Fibroblast of skin of right biceps (primary cell): ENCODE data around the gene COMT.
A peak's percentile ranks its signal among the peaks of the same experiment; 100 is the strongest.

Experiments used
- DNase-seq: peaks from one replicate; pipeline ENCODE4 v3.0.0-alpha.2; 2013

COMT gene

DNA sequence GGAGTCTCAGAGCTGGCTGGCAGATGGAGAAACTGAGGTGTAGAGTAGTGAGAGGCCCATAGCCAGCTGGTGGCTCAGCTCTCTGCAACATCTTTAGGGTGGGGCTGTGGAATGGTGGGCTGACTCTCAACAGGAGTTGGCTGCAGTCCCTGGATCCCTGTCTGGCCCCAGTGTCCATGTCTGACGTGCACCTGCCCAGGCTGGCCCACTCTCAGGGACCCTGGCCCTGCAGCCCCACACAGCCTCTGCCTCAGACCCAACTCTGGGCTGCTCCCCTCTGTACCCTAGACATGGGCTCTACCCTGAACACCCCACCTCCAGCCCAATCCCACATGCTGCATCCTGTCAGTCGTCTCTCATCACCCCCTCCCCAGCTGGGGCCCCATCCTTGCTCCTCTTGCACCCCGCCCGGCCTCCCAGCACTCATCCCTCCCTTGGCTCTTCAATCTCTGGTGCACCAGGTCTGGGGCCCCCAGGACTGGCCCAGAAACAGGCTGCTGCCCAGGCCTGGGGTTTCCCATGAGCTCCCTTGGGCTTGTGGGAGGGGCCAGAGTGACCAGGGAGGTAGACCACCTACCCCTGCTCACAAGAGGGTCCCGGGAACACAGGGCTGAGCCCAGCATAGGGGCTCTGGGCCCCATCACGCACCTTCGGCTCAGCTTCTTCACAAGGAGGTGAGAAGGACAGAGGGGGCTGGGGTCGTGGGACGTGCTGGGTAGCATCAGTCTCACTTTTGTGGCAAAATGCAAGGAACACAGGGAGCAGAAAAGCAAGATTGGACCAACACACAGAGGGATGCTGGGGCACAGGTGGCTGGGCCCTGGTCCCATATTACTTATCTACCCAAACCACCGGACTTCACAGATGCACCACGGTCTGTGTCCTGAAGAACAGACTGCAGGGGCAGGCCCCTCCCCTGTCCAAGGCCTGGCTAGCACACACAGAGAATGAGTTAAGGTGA lies 43.6 kb downstream of the COMT start:
- no peak for DNase-seq

DNA sequence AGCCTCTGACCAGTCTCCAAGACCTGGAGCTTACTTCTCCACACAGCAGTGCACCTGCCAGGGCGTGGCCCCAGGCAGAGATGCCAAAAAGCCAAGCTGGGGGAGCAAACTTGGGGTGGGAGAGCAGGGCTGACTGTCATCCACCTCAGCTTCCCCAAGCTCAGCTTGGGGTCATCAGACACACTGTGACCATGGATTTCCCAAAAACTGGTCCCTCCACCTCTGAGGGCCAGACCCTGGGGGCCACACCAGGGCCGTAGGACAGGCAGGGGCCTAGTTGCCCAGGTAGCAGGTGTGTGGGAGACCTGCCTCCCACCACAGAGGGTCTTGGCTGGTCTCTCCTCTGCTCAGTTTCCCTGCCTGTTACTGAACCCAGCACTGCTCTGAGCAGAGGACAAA lies 44.4 kb downstream of the COMT start:
- no peak for DNase-seq

DNA sequence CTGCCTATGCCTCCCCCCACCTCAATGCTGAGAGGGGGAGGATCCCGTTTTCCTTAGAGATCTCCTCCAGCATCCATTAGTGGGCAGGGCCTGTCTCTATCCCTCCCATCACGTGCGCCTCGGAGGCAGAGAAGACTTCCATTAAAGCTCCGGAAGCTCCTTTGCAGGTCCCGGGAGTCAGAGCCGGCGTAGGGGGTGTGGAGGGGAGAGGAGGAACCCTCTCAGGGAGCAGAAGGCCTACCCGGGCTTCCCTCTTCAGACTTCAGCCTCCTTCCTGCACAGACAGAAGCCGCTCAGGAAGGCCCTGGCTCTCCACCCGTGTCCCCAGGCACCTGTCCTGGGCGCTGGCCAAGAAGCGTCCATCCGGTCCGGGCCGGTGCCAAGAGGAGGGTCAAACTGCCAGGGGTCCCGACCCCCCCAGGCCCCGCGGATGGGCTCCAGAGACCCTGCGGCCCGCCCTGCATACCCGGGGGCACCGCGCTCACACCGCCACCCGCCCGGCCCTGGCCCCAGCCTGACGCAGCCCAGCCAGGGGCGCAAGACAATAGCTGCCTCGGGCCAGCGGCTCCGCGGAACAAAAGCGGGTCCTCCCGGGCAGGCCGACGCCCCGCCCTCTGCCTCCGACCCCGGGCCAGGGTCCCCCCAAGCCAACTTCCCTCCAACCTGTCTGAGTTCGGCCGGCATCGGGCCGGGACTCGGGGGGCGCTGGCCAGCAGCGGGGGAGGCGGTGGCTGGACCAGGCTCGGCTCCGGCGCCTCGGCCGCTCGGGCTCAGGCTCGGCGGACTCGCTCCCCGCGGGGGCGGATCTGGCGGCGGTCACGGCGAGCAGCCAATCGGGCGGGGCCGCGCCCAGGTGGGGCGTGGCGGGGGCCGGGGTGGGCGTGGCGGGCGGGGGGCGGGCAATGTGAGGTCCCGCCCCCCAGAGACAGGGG lies 45.1 kb downstream of the COMT start:
- DNase-seq = peak; percentile 69

DNA sequence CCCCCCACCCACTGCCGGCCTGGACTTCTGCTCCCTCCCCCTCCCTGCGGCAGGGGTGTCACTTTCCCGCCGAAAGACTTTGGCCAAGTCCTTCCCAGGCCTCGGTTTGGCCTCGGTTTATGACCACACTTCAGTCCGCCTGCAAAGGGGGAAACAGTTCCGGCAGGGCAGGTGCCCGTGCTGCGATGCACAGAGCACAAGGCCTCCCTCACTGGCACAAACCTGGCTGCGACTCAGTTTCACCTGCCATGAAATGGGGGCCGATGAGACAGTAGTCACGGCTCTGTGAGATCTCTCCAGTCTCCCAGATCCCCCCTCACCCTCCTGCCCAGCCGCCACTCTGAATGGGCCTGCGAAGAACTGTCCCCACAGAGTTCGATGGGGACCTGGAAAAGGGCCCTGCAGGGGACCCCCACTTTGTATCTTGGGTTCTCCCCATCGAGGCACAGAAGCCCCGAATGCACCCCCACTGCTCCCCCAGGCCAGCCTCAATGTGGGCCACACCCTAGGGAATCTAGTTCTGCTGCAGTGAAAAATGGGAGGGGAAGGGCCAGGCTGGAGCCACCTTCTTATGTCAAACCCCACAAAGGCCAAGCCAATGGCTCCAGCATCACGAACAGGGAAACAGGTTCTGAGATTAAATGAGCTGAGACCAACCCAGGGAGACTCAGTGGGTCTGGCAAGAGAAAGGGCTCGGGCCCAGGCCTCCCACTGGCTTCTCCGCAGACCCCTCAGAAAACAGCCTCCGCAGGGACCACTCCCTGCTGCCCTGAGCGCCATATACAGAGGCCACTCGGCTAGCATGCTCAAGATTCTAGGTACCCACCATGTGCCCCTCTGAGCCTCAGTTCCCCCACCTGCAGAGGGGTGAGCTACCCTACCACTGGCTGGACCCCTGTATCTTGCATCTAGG lies 46.1 kb downstream of the COMT start:
- DNase-seq = no peak

DNA sequence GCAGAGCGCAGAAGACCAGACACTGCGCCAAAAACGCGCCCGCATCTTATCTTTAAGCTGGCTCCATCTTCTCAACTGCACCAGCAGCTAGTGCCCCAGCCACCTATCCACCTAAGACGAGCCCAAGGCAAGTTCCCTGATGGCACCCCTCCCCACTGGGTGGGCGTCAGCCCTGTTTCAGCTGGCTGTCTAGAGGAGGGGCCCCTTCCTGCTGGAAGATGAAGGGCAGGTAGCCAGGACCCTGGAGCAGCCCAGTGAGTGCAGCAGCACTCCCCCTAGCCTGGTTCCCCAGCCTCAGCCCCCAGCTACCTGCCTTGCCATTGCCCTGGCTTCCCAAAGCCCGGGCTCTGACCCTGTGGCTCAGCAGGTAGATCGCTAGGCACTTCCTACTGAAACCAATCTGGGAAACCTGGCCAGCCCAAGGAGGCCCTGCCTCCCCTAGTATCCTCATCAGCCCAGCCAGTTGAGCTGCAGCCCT lies 46.8 kb downstream of the COMT start:
- no peak for DNase-seq

DNA sequence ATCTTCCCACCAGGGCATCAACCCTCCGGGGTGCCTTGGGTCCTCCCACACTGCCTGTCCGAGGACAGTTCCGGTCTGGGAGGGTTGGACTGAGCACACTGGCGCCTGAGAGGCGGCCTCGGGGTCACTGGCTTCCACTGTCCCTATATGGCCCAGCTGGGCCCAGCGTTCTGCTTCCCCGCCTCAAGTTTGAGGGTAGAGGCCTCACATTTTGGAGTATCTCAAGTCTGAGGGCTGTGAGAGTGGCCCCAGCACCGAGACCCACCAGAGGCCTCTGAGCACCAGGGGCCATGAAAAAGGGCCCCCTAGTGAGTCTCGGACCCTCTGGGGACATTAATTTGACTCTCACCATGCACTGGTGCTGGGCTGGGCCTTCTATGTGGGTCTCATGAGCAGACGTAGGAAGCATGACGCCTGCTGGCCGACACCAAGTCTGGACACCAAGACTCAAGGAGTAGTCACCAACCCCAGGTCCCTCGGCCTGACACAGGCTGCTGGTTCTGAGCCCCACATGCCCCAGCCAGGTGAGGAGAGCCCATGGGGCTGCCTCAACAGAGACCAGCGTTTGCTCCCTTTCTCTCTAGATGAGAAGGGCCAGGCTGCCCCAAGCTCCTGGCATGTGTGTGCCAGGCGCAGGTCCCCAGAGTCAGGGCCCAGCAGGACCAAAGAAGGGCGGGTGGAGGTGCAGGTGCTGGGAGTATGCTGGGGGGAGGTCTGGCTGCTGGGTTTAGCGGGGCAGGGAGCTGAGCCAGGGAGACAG lies 47.6 kb downstream of the COMT start:
- no peak for DNase-seq

DNA sequence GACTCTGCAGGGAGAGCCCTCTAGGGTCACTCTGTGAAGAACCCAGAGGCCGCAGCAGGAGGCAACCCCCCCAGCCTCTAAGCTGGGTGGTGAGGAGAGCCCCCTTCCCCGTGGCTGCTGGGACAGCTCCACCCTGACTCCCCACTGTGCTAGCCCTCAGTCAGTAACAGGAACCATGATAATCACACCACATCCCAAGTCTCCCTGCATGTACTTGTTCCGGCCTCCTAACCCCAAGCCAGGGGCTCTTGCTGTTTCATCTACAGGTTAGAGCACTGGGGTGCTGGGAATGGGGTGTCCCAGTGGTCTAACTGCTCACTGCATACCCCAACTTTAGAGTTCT lies 48.1 kb downstream of the COMT start:
- no peak for DNase-seq

DNA sequence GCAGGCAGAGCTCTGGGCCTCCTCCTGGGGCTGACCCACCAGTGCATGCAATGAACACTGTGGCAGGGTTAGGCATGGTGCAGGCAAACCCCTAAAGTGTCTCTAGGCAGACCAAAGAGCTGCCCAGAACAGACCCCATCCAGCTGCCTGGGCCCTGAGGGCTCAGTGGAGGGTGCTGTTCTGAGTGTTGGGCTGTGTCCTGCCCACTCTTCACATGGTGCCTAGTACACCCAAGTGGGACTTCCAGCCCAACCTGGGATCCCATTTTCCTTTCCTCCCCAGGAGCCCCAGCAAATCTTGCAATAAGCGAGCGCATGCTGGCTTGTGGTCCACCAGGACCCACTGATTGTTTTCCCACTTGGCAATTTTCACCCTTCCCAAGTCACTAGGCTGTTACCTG lies 48.6 kb downstream of the COMT start:
- no peak for DNase-seq

DNA sequence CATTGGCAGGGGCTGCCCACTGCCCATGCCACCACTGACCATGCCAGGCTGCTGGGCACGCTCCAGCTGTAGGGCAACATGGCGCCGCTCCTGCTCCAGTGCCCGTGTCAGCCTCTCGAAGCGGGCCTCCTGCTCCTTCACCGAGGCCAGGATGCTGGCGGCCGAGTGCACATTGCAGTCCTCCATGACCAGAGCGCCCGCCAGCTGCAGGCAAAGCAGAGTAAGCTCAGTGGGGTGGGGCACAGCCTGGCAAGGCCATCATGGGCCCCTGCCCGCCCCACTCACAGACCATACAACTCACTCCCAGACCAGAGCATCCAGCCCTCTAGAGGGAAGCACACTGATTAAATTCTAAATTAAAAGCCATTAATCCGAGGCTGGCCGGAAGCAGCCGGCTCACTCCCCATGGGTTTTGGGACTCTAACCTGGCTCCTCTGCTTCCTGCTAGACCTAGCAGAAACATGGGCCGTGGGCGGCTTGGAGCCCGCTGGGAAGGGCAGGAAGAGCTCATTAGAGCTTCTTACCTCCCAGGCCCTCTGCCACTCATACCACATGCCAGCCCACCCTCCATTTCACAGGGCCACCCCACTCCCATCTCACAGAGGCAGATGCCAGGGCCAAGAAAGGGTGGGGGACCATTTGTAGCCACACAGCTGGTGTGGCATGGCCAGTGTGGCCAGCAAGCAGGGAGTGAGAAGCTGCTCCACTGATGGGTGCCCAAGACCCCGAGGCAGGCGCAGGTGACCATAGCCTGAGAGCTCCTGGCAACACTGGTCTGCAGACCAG lies 49.2 kb downstream of the COMT start:
- DNase-seq = no peak

DNA sequence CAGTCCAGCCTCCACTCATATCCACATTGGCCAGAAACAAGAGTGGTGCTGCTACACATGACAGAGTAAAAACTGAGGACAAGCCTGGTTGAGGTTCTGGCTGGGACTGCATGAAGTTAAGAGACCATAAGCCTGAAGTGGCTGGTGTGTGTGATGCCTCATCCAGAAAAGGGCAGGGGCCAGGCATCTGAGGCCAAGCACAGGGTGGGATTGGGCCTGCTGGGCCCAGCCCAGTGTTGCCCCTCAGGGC lies 49.7 kb downstream of the COMT start:
- DNase-seq = no peak

DNA sequence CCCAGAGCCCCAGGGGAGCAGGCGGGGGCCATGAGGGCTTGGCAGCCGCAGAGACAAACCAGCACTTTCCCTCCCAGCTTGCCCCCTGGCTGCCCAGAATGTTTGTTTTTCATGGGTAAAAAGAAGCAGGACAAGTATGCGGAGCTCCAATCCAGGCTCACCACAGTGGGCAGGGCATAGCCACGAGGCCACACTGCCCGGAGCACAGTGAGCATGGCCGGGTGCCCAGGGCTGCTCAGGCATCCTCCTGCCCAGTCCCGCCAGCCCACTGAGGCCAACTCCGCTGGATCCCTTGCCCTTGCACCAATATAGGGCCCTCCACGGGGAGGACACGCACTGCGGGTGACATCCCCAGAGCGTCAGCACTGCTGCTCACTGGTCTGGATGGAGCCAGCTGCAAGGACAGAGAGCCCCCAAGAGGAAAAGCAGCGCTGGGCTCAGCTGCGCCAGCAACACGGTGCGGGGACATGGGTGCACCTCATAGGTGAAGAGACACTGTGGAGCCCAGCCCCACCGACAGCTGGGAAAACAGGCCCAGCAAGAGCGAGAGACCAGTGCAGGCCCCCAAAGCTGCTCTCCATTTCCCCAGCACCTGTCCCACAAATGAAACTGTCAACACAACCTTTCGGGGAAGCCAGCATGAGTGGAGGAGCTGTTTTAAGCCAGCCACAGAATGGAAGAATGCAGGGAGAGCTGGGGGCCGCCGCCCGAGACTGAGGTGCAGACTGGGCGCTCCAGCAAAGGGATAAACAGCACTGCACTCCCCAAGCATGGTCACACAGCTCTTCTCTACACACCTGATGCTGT lies 50.3 kb downstream of the COMT start:
- no peak for DNase-seq

DNA sequence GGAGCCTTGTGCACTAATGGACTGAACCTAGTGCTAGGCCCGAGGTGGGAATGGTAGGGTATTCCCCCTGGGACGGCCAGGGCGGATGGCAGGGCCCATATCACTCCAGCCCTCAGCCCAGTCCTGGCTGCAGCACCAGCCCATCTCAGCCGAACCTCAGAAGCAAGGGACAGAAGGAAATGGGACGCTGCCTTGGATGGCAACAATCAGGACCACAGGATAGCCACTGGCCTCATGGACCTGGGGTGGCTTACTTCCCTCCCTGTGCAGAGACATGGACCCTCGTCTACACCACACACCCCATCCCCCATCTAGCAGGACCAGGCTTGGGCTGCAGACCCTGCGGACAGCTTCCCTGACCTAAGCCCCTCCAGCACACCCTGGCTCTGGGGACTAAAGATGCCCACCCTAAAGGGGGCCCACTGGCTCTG lies 50.9 kb downstream of the COMT start:
- no peak for DNase-seq

DNA sequence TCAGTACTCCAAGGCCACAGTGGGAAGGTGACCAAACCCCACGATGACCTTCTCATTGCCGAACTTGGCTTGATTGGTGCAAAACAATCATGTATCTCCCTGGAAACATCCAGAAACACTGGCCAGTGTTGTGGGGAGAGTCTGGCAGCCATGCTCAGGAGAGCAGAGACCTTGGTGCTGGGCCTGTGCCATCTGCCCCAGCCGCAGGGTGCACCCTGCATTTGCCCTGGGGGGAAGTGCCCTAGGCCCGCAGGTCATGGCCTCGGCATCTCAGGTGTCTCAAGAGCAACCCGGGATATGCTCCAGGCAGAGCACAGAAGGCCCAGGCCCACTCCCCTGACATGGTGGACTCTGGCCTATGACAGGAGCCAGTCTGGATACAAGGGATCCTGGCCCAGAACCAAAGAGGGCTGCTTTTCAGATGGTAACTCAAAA lies 51.4 kb downstream of the COMT start:
- no peak for DNase-seq

DNA sequence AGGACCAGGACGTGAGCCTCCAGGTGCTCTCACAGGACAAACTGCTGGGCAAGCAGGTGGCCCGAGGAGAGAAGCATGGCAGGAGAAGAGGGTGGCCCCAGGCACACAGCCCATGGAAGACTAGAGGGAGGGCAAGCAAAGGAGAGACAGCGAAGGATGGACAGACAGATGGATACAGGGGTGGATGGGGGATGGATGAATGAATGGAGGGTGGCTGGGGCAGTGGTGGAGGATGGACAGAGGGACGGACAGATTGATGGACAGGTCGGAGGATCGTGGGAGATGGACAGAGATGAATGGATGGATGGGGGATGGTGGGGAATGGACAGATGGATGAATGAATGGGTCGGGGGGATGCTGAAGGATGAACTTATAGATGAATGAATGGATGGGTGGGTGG lies 52.4 kb downstream of the COMT start:
- no peak for DNase-seq

DNA sequence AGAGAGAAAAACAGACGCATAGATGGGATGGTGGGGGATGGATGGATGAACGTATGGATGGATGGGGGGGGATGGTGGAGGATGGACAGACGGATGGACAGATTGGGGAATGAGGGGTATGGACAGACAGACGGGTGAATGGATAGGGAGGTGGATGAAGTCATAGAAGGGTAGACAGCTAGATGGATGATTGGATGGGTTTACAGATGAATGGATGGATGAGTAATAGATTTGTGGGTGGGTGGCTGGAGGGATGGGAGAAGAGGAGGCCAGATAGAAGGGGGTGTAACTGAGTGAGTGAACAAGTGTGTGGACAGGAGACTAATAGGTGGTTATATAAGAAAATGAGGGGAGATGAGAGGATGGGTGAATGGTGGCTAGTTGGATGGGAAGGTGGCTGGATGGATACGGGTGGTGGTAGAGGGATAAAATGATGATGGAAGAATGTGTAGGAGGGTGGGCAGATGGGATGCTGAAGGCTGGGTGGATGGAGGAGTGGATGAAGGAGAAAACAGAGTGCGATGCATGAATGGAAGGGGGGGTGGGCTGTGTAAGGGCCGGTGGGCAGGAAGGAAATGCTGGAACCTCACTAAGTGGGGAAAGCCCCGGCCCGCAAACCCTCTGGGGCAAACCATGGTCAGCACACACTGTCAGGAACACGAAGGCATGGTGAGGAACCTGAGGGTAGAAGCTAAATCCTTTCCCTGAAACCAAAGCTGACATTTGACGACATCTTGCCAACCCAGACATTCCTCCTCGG lies 53.5 kb downstream of the COMT start:
- DNase-seq = no peak

DNA sequence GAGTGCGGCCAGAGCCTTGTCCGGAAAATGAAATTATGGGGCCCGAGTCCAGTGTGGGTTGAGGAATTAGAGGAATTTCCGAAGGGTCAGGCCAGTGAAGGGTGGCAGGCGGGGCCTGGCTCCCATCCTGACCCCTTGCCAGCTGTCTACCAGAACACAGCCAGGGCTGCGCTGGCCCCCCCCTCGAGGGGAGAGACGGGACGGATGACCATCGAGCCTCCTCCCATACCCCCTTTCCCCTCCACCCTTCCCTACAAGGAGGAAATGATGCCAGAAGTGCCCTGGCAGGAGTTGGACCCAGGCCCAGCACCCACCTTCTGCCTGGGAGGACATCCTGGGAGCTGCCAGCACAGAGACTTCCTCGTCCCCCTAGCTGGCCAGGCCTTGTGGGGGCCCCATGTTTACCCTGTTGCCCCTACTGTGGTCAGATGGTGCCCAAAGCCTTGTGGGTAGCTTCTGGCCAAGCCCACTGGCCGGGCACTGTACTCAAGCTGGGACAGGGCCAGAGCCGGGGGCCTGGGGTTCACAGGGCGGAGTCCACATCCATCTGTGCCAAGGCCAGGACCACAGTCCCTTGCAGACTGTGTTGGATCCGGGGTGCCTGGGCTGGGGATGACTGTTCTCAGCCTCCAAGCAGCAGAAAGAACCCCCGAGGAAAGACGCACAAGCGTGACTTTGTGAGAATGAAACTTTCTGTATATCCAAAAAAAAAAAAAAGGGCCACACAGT lies 54.2 kb downstream of the COMT start:
- DNase-seq = no peak

DNA sequence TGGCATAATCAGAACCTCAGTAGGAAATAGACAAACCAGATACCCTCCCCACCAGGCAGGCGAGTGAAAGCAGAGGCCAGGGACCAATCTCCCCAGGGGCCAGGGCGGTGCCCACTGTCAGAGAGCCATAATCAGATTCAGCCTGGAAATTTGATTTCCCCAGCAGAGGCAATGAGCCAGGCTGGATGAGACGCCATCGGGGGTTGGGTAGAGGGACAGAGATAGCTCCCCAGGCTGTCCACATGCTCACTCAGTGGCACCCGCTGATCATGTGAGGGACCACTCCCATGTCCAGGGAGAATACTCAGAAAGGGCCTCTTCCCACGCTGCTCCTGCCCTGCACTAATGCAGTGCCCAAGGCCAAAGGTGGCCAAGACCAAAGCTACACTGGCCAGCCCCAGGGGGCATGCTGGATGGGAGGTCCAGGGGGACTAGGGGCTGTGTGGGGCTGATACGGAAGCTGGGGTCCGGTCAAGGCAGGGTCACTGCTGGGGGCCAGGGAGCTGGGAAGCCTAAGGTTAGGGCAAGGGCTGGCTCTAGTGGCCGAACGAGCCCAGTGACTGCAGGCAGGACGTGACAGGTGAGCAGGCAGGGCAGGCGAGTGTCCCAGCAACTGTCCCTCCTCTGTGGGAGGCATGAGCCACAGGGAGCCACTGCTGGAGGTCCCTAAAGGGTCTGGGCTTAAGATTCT lies 55.3 kb downstream of the COMT start:
- no peak for DNase-seq

DNA sequence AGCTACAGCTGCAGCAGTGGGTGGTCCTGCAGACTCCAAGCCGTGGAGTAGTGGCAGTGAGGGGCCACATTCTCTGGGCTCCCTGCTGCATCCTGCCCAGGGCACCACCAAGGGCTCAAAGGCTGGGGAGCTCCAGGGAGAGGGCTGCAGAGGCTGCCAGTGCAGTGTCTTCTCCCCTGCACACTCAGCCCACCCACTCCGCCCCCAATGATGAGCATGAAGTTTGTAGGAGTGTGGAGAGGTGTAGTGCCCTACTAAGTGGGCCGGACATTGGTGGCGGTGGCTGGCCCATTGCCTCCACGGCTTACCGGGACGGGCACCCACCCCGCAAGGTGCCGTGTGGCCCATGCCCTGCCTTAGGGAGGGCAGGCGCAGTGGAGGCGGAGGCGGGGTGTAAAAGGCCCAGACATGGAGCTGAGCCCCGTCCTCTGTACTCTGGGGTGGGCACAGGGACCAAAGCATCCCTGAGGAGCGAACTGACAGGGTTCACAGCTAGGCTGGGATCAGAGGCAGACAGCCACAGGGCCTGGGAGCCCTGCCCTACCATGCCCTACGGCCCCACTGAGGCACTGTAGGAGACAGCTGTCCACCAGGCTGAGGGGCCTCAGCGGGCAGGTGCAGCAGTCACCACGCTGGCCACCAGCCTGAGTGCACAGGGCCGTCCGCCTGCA lies 56.1 kb downstream of the COMT start:
- DNase-seq = no peak
